CD1c-positive myeloid dendritic cell (primary cell): ENCODE results near the gene SLC35A5.

Experiments
- DNase-seq: peaks from one replicate; pipeline ENCODE4 v3.0.0-alpha.2; 2016; ENCODE audit errors: extremely low spot score

The SLC35A5 gene

DNA sequence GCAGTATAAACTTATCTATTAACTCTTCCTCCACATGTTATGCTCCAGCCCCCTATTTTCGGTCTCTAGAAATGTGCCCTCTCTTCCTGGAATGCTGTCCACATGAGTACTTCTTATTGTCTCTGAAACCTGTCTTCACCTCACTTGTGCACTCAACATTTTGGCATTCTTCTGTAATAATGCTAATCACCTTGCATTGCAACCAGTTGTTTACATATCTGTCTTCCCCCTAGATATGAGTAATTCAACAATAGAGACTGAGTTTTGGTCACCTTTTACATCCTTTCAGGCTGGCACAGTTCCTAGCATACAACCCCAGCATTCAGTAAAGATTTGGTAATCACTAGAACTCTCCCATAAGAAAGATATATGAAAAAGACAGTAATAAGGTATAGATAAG is 61.9 kb downstream of the SLC35A5 start:
- DNase-seq, result no peak

DNA sequence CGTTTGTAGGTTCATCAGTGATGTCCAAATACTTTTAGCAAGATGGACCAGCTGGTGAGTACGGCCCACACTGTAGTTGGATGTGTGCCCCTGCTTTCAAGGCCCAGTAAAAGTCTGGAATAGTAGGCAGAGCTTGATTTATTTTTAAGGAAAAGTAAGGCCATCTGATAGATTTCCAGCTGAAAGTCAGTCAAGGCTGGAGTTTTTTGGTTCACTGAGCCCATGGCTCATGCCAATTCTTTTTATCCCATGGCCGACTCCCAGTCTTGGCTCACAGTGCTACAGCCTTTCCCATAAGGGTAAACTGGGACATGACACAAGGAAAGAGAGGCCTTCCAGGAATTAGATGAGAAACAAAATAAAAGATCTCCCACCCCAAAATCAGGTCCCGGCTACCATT is 65.6 kb downstream of the SLC35A5 start:
- no peak for DNase-seq

DNA sequence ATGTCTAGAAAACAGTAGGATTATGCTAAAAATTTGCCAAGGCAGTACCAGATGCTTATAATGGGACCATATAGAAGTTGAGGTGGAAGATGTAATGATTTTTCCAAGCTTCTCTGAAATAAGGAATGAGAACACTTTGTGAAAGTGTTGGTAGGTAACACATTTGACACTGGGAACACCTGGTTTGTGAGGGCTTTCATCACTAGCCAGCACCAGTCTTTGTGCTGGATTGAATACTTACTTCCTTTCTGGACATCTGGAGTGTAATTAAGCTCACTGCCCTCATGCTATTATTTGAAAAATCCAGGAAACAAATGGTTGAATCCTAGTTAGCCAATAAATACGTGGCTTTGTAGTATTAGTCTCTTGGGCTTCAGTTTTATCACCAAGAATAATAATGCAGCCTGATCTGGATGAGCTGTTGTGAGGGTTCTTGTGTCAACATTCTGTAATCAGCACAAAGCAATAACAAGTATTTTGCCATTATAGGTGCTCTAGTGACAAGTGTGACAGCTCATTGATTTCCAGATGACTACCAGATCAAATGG is 66.1 kb downstream of the SLC35A5 start:
- DNase-seq, result no peak

- DNase-seq, result peak; percentile 45
Measured at GRCh38 chr3:112629425-112629824, 67.6 kb downstream of the SLC35A5 start.

GRCh38 chr3:112631257-112631656 is 69.4 kb downstream of the SLC35A5 start:
- DNase-seq, result no peak

GRCh38 chr3:112632596-112632995 is 70.8 kb downstream of the SLC35A5 start:
- DNase-seq, result no peak

GRCh38 chr3:112633191-112633590 is 71.3 kb downstream of the SLC35A5 start:
- peak; percentile 18 for DNase-seq

- no peak for DNase-seq
Measured at GRCh38 chr3:112633757-112634156, 71.9 kb downstream of the SLC35A5 start.

DNA sequence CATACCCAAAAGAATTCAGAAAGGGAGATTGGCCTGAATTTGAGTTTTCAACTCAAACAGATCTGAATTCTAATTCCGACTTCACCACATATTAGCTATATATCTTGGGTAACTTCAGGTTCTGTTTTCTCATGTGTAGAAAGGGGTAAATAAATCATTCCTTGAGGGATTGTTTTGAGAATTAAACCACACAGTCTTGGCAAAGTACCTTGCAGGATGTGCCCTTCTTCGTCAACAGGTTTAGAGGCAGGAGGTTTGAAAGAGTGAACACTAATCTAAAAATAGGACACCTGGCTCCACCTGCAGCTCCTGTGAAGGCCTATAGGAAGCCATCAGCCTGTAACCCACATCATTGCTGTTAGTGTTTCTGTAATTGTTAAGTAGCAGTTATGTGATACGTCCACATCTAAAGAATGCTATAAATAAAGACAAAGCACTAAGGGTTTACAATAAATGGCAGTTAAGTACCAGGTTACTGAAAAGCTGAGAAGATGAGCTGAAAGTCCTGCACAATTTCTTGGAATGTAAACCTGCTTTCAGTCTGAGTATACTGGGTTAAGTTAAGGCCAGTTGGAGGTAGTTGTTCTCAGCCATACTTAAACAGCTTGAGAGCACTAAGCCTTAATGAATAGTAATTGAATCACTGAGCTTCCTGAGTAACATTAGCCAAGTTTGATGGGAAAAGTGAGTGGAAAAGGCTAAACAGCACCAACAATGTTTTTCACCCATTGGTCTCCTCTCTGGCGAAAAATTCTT is 73.1 kb downstream of the SLC35A5 start:
- DNase-seq, result no peak
